Naive thymus-derived CD8-positive, alpha-beta T cell (primary cell): ENCODE measurements around the gene PTPRO. TPM values are rescaled to one million over a fixed set of nuclear protein-coding genes. Genes with fewer than 3 reads are reported as not detected.
A peak's percentile ranks its signal among the peaks of the same experiment; 100 is the strongest.

Source experiments
- ATAC-seq, 2 donors: fragments of 150-1000 bp; cut with Tn5 transposase in 1 of 2; sonication (Bioruptor Pico), chemical (Tn5 transposase) in 1 of 2; 1 replicate in 1 of 2; 2 replicates in 1 of 2; pipeline ENCODE4 v1.10.0; 2021; ENCODE audit warnings: mild to moderate bottlenecking in 2 of 2, moderate library complexity in 2 of 2
- POLR2A ChIA-PET: fragments of 350-600 bp; sonication (Branson Sonifier 250); formaldehyde crosslinking; loops from one replicate; lab custom pipeline; 2021; ENCODE audit warnings: antibody characterized with exemption; lab: Charles Lee
- DNase-seq, 10 donors: peaks; one replicate each; pipeline versions ENCODE4 v3.0.0 to v3.0.0-alpha.2; 2020 to 2022
- H3K27ac Mint-ChIP-seq, 10 donors: one replicate each; pipeline ENCODE4 v1.8.0; 2020 to 2022; ENCODE audit warnings: mild to moderate bottlenecking in 10 of 10, mixed read lengths in 10 of 10, moderate library complexity in 4 of 10, inconsistent platforms in 1 of 10
- H3K27me3 Mint-ChIP-seq, 5 donors: one replicate each; pipeline ENCODE4 v1.8.0; 2021 to 2022; ENCODE audit warnings: mixed read lengths in 5 of 5
- H3K36me3 Mint-ChIP-seq, 3 donors: one replicate each; pipeline ENCODE4 v1.8.0; 2020 to 2022; ENCODE audit warnings: mixed read lengths in 3 of 3, mild to moderate bottlenecking in 2 of 3, inconsistent platforms in 1 of 3
- H3K4me1 Mint-ChIP-seq, 4 donors: one replicate each; pipeline ENCODE4 v1.8.0; 2021 to 2022; ENCODE audit warnings: mixed read lengths in 4 of 4
- H3K4me3 Mint-ChIP-seq, 10 donors: one replicate each; pipeline ENCODE4 v1.8.0; 2020 to 2022; ENCODE audit warnings: mild to moderate bottlenecking in 10 of 10, mixed read lengths in 10 of 10, moderate library complexity in 6 of 10, inconsistent platforms in 1 of 10
- H3K9me3 Mint-ChIP-seq, 9 donors: one replicate each; pipeline ENCODE4 v1.8.0; 2020 to 2022; ENCODE audit warnings: mixed read lengths in 9 of 9, mild to moderate bottlenecking in 3 of 9, inconsistent platforms in 1 of 9, moderate library complexity in 1 of 9
- polyA plus RNA-seq, 3 donors: library from polyadenylated mRNA; unstranded; fragments of 300-500 nt; fragmentation: Illumina TruSeq; gene quantifications; one replicate each; pipeline ENCODE4 v1.2.3, GENCODE V29; 2021
- total RNA-seq, 8 experiments: library from RNA in 2 of 8; stranded (reverse) in 2 of 8; gene quantifications; one replicate each; pipeline ENCODE4 v1.2.3 and lab custom pipeline; 2021 to 2026

Gene PTPRO
- total and polyA plus RNA-seq, 5 experiments from 2014 or later: 0.56 to 4.4 (median 0.88) TPM

DNA sequence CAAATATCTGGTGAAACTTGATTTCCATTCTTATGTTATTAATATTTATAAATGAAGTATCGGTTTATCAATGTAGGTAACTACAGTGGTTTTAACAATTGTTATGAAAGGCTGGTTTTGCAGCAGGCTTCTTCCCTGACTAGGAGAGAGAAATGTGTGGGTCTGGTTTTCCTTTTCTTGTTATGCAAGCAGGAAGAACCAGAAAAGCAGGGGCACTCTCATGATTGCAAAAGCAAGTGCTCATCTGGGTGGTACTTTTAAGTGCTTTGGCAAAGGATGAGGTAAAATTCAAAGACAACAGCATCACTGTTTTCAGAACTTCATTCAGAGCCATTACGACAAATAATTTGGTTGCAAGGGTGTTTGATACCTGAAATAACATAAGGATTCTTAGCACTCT, 105.6 kb downstream of the PTPRO start:
- no peak overlapping the region for H3K4me3 Mint-ChIP-seq
- DNase-seq (no peak), ATAC-seq (no peak)
- no peaks in the 10 kb centered on the region for H3K4me1 Mint-ChIP-seq
- POLR2A ChIA-PET: no interaction called here
- no peaks in the 10 kb centered on the region for H3K36me3 Mint-ChIP-seq
- peaks cover 0 to 3% (median 0%) of the 10 kb centered on the region in 9 donors for H3K9me3 Mint-ChIP-seq
- no peak overlapping the region for H3K27ac Mint-ChIP-seq
- peaks cover 18 to 30% (median 23%) of the 10 kb centered on the region in 5 donors for H3K27me3 Mint-ChIP-seq

DNA sequence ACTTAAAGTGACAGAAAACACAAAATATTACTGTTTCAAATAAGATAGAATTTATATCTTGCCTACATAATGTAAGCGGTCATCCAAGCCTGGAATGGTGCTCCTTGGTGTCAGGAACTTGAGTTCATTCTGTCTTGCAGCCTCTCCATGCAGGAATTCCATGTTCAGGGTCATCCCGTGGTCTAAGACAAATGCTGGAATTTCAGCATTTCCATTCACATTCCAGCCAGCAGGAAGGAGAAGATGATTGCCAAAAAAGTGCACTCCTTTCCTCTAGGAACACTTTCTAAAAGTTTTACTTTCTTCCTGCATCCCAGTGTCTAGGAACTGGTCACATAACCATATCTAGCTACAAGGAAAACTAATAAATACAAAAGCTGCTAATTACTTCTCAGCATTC, 106.3 kb downstream of the PTPRO start:
- POLR2A ChIA-PET: no interaction called here
- Mint-ChIP-seq H3K4me1 (no peaks in the 10 kb centered on the region), H3K27me3 (peaks cover 18 to 32% (median 25%) of the 10 kb centered on the region in 5 donors), H3K4me3 (no peak overlapping the region), H3K27ac (no peak overlapping the region), H3K9me3 (peaks cover 0 to 3% (median 0%) of the 10 kb centered on the region in 9 donors), H3K36me3 (no peaks in the 10 kb centered on the region)
- ATAC-seq: no peak
- DNase-seq: no peak

DNA sequence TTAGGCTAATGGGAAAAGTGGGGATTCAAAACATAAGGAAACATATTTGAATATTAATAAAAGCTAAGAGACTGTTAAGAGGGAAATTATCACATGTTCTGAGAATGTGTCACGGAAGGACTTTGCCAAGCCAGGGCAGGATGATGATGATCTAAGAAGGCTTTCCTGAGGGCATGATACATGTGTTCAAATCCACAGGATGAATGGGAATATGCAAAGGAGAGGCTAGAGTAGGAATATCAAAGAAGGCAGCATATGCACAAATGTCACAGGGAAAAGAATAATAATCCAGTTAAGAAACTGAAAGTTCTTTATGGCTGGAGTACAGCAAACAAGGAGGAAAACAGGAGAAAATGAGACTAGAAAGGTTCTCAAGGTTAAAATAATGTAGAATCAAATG, 107.0 kb downstream of the PTPRO start:
- H3K4me3 Mint-ChIP-seq: no peak overlapping the region
- DNase-seq: no peak

DNA sequence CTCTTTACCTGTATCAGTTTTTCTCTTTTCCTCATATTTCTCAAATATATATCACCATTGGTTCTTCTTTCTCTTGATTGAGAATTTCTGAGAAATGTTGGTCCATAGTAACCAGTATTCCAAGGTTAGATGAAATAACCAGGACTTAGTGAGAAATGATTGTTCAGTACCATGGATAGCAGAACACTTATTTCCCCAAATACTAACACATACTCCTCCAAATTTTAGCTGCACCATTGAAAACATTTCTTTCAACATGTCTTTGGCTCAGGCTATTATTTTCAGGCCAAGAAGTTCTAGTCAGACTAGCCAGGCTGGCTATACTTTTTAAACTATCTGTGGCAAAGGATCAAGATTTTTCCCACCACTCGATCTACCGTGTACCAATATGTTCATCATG, 113.3 kb downstream of the PTPRO start:
- POLR2A ChIA-PET: no interaction called here
- Mint-ChIP-seq H3K4me3 (no peak overlapping the region), H3K27me3 (peaks cover 16 to 52% (median 21%) of the 10 kb centered on the region in 5 donors), H3K36me3 (peaks cover 0 to 16% (median 2%) of the 10 kb centered on the region in 3 donors), H3K9me3 (peaks cover 4 to 29% (median 15%) of the 10 kb centered on the region in 9 donors), H3K4me1 (no peaks in the 10 kb centered on the region), H3K27ac (peak overlapping the region in 1 of 10 donors; percentile 65)
- ATAC-seq (no peak), DNase-seq (no peak)

More for the DNA sequence above, 107.0 kb downstream of the PTPRO start:
- peaks cover 18 to 32% (median 25%) of the 10 kb centered on the region in 5 donors for H3K27me3 Mint-ChIP-seq
- POLR2A ChIA-PET: no interaction called here
- H3K36me3 Mint-ChIP-seq: no peaks in the 10 kb centered on the region
- peaks cover 0 to 3% (median 0%) of the 10 kb centered on the region in 9 donors for H3K9me3 Mint-ChIP-seq
- H3K4me1 Mint-ChIP-seq: no peaks in the 10 kb centered on the region
- ATAC-seq: no peak
- H3K27ac Mint-ChIP-seq: no peak overlapping the region

DNA sequence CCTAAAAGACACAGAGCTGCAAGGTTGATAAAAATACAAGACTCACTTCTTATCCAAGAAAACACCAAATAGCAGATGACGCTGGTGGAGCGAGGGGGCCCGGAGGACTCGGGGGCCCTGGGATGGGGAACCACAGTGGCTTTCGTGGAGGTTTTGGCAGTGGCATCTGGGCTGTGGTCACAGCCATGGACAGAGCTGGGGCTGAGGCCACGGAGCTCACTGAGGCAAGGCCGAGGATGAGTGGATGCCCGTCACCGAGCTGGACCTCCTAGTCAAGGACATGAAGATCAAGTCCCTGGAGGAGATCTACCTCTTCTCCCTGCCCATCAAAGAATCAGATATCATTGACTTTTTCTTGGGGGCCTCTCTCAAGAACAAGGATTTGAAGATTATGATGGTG, 117.2 kb downstream of the PTPRO start:
- ATAC-seq (no peak), DNase-seq (no peak)
- POLR2A ChIA-PET: no interaction called here
- H3K9me3 Mint-ChIP-seq: peaks cover 4 to 29% (median 20%) of the 10 kb centered on the region in 9 donors
- H3K27me3 Mint-ChIP-seq: peaks cover 9 to 71% (median 19%) of the 10 kb centered on the region in 5 donors
- no peak overlapping the region for H3K4me3 Mint-ChIP-seq
- no peaks in the 10 kb centered on the region for H3K4me1 Mint-ChIP-seq
- H3K36me3 Mint-ChIP-seq: peaks cover 0 to 16% (median 2%) of the 10 kb centered on the region in 3 donors
- H3K27ac Mint-ChIP-seq: no peak overlapping the region

DNA sequence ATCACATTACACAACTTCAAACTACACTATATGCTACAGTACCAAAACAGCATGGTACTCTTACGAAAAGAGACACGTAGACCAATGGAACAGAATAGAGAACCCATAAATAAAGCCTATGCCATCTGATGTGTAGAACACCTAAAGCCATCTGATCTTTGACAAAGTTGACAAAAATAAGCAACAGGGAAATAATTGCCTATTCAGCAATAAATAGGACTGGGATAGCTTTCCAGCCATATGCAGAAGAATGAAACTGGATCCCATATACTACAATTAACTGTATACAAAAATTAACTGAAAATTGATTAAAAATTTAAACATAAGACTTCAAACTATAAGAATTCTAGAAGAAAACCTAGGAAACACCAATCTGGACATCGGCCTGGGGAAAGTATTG, 120.7 kb downstream of the PTPRO start:
- peaks cover 6 to 45% (median 16%) of the 10 kb centered on the region in 5 donors for H3K27me3 Mint-ChIP-seq
- no peak overlapping the region for H3K4me3 Mint-ChIP-seq
- POLR2A ChIA-PET: no interaction called here
- no peak overlapping the region for H3K27ac Mint-ChIP-seq
- H3K9me3 Mint-ChIP-seq: peaks cover 2 to 22% (median 13%) of the 10 kb centered on the region in 9 donors
- H3K36me3 Mint-ChIP-seq: peaks cover 0 to 12% (median 0%) of the 10 kb centered on the region in 3 donors
- ATAC-seq: no peak
- DNase-seq: no peak
- H3K4me1 Mint-ChIP-seq: no peaks in the 10 kb centered on the region

DNA sequence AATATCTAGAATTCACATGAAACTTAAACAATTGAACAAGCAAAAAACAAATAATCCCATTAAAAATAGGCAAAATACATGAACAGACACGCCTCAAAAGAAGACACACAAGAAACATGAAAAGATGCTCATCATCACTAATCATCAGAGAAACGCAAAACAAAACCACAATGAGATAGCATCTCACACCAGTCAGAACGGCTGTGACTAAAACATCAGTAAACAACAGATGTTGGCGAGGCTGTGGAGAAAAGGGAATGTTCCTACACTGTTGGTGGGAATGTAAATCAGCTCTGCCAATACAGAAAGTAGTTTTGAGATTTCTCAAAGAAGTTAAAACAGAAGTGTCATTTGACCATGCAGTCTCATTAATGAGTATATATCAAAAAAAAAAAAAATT, 121.3 kb downstream of the PTPRO start:
- POLR2A ChIA-PET: no interaction called here
- Mint-ChIP-seq H3K4me3 (no peak overlapping the region), H3K36me3 (peaks cover 0 to 7% (median 0%) of the 10 kb centered on the region in 3 donors), H3K4me1 (no peaks in the 10 kb centered on the region), H3K27me3 (peaks cover 6 to 40% (median 13%) of the 10 kb centered on the region in 5 donors), H3K9me3 (peaks cover 1 to 17% (median 8%) of the 10 kb centered on the region in 9 donors), H3K27ac (no peak overlapping the region)
- ATAC-seq (no peak), DNase-seq (no peak)

DNA sequence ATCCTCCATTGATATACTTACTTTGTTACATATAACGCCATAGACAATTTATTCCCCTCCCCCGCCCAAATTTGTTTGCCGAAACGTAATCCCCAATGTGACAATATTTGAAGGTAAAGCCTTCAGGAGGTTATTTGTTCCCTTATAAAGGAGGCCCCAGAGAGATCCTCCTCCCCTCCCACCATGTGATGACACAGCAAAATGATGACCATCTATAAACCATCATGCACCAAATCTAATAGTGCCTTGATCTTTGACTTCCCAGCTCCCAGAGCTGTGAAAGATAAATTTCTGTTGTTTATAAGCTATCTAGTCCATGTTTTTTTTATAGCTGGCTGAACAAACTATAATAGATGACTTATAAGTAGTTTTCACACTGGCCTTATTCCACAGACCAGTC, 122.2 kb downstream of the PTPRO start:
- Mint-ChIP-seq H3K27ac (no peak overlapping the region), H3K27me3 (peaks cover 3 to 40% (median 12%) of the 10 kb centered on the region in 5 donors), H3K9me3 (peaks cover 0 to 17% (median 0%) of the 10 kb centered on the region in 9 donors), H3K4me1 (no peaks in the 10 kb centered on the region), H3K36me3 (no peaks in the 10 kb centered on the region), H3K4me3 (no peak overlapping the region)
- no peak for ATAC-seq
- POLR2A ChIA-PET: no interaction called here
- DNase-seq: no peak

DNA sequence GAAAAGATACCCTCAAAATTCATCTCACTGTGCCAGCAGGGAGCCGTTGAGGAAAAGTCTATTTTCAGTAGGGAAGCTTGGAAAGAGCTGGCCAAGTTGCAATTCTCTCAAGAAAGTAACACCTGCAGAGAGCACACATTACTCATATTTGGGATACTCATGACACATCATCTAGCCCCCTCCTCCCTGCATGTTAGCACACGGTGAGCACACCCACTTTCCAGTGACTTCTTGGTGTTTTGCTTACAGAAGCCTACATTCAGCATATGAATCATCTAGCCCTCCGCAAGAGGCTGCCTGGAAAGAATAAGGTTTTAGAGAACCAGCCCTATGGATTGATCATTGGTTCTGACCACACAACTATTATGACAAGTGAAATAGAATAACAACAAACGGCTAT, 124.5 kb downstream of the PTPRO start:
- H3K9me3 Mint-ChIP-seq: peaks cover 0 to 17% (median 0%) of the 10 kb centered on the region in 9 donors
- ATAC-seq: no peak
- H3K4me1 Mint-ChIP-seq: no peaks in the 10 kb centered on the region
- H3K4me3 Mint-ChIP-seq: no peak overlapping the region
- H3K36me3 Mint-ChIP-seq: no peaks in the 10 kb centered on the region
- no peak for DNase-seq
- peaks cover 3 to 23% (median 11%) of the 10 kb centered on the region in 5 donors for H3K27me3 Mint-ChIP-seq
- POLR2A ChIA-PET: no interaction called here
- H3K27ac Mint-ChIP-seq: no peak overlapping the region

DNA sequence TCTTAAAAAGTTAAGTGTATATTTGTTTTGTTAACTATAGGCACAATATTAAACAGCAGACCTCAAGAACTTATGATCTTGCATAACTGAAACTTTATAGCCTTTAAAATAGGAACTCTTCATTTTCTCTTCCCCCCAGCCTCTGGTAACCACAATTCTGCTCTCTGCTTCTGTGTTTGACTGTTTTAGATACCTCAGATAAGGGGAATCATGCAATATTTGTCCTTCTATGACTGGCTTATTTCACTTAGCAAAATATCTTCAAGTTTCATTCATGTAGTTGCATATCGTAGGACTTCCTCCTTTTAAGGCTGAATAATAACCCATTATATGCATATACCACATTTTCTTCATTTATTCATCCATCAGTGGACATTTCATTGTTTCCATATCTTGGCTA, 131.3 kb downstream of the PTPRO start:
- Mint-ChIP-seq H3K27ac (no peak overlapping the region), H3K36me3 (peaks cover 0 to 15% (median 7%) of the 10 kb centered on the region in 3 donors), H3K4me1 (peaks cover 0 to 4% (median under 1%) of the 10 kb centered on the region in 4 donors), H3K4me3 (no peak overlapping the region), H3K27me3 (peaks cover 0 to 11% (median 3%) of the 10 kb centered on the region in 5 donors), H3K9me3 (peaks cover 4 to 34% (median 12%) of the 10 kb centered on the region in 9 donors)
- DNase-seq (no peak), ATAC-seq (no peak)
- POLR2A ChIA-PET: no interaction called here

DNA sequence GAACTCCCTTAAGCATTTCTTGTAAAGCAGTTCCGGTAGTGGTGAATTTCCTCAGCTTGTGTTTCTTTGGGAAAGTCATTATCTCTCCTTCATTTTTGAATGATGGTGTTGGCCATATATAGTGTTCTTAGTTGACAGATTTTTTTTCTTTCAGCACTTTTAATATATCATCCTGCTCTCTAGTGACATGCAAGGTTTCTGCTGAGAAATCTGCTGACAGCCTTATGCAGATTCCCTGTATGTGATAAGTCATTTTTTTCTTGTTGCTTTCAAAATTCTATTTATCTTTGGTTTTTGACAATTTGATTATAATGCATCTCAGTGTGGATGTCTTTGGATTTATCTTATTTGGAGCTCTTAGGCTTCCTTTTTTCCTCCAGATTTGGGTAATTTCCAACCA, 135.7 kb downstream of the PTPRO start:
- POLR2A ChIA-PET: no interaction called here
- H3K4me1 Mint-ChIP-seq: peaks cover 0 to 4% (median 2%) of the 10 kb centered on the region in 4 donors
- H3K27ac Mint-ChIP-seq: no peak overlapping the region
- ATAC-seq (no peak), DNase-seq (no peak)
- peaks cover 8 to 43% (median 21%) of the 10 kb centered on the region in 9 donors for H3K9me3 Mint-ChIP-seq
- peaks cover 1 to 22% (median 2%) of the 10 kb centered on the region in 5 donors for H3K27me3 Mint-ChIP-seq
- H3K4me3 Mint-ChIP-seq: no peak overlapping the region
- peaks cover 0 to 19% (median 7%) of the 10 kb centered on the region in 3 donors for H3K36me3 Mint-ChIP-seq

DNA sequence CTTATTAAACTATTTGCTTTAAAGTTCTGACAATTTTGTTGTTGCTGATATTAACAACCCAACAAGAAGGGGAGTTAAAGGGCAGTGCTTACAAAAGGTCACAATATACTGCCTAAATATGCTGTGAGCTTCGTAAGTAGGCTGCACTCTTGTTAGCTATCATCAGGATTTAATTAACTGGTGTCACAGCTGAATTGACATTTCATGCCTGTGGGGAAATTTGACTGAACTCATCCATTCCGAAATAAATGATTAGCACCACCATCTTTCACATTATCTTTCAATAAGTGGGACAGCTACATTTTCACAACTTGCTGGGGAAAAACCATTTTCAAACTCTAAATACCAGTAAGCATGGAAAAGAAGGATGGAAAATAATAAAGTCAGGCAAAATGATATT, 146.6 kb downstream of the PTPRO start:
- Mint-ChIP-seq H3K9me3 (no peaks in the 10 kb centered on the region), H3K36me3 (no peaks in the 10 kb centered on the region), H3K4me1 (no peaks in the 10 kb centered on the region), H3K4me3 (no peak overlapping the region), H3K27me3 (peaks cover under 1 to 38% (median 25%) of the 10 kb centered on the region in 5 donors), H3K27ac (no peak overlapping the region)
- POLR2A ChIA-PET: no interaction called here
- DNase-seq (no peak), ATAC-seq (no peak)

DNA sequence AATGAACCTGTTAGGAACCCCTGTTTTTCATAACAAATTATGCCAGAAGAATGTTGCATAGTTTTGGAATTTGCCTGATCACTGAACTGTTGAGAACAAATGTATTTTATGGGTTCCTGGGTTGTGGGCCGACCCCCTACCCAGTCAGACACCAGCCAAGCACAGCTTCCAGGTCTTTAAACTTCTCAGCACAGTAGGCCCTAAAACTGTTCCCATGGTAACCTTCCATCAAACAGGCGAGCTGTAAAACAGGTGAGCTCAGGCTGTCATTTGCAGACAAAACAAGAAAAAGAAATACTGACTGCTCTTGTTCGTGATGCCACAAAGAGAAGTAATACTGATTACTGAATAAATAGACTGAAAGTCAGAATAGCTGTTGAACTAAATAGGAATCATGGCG, 147.0 kb downstream of the PTPRO start:
- Mint-ChIP-seq H3K4me3 (no peak overlapping the region), H3K27ac (no peak overlapping the region), H3K36me3 (no peaks in the 10 kb centered on the region), H3K9me3 (no peaks in the 10 kb centered on the region), H3K27me3 (peaks cover 2 to 38% (median 24%) of the 10 kb centered on the region in 5 donors), H3K4me1 (no peaks in the 10 kb centered on the region)
- POLR2A ChIA-PET: no interaction called here
- ATAC-seq: no peak
- DNase-seq: no peak

DNA sequence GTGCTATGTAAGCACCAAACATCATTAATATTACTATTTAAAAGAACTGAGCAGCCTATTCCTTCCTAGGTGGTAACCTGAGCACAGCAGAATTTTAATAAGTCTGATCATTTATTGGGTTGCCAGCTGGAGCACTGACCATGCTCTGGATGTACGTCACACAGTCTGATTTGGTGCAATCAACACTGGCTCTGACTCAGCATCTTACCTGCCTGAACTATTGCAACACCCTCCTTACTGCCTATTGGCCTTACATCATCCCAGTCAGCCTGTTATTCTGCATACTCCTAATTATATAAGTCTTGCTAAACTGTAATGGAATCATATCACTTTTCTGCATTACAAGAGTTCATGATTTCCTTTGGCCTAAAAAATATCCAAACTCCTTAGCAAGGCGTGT, 149.7 kb downstream of the PTPRO start:
- H3K27me3 Mint-ChIP-seq: peaks cover 2 to 20% (median 18%) of the 10 kb centered on the region in 5 donors
- ATAC-seq: no peak
- POLR2A ChIA-PET: no interaction called here
- H3K9me3 Mint-ChIP-seq: no peaks in the 10 kb centered on the region
- no peak overlapping the region for H3K27ac Mint-ChIP-seq
- DNase-seq: no peak
- H3K4me3 Mint-ChIP-seq: no peak overlapping the region
- H3K36me3 Mint-ChIP-seq: no peaks in the 10 kb centered on the region
- H3K4me1 Mint-ChIP-seq: no peaks in the 10 kb centered on the region
